Gastrocnemius medialis (tissue), 4 donors: ENCODE measurements around the gene RAX.

Experiments
- CTCF ChIP-seq, 5 experiments: fragments of 450-650 bp in 3 of 5; fragments of 200-600 bp in 2 of 5; sonication (generic) in 2 of 5; IDR thresholded peaks in 4 of 5; conservative IDR thresholded peaks in 1 of 5; 1 replicate in 4 of 5; 2 replicates in 1 of 5; pipeline ENCODE4 v1.5.1; 2016 to 2019; ENCODE audit warnings: antibody characterized with exemption in 5 of 5, mild to moderate bottlenecking in 3 of 5, moderate library complexity in 3 of 5
- POLR2A ChIP-seq, 2 donors: fragments of 450-650 bp; IDR thresholded peaks; one replicate each; pipeline ENCODE4 v1.6.1; 2017; ENCODE audit warnings: antibody characterized with exemption in 2 of 2, mild to moderate bottlenecking in 2 of 2, moderate library complexity in 2 of 2

DNA sequence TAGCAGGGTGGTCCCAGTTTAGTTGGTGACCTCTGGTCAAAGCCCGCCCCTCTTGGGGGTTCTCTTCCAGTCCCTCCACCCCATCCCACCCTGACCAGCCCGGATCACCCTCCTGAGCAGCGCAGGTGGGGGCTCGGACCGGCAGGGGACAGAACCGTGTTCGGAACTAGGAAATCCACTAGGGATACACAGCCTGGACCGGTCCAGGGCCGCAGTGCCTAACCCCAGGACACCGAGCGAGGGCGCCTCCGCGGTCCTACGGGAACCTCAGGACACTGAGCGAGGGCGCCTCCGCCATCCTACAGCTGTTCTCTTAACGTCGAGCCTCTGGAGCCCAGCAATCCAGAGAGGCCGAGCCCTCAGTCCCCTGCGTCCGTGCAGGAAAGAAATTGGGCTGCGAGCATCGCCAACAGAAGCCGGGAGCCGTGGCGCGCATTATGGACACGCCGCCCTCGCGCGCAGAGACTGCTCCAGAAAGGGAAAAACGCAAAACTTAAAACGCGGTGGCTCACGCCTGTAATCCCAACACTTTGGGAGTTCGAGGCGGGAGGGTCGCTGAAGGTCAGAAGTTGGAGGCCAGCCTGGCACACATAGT, 8.5 kb downstream of the RAX start:
- TF ChIP-seq CTCF (IDR thresholded peaks at IDR 0.05 in 4 of 5, conservative IDR thresholded peaks at IDR 0.05 in 1 of 5) = no peak
- no peak for TF ChIP-seq POLR2A (IDR thresholded peaks at IDR 0.05)
